ENCODE data around the gene ZIC2. TPM values are rescaled to one million over a fixed set of nuclear protein-coding genes. Genes with fewer than 3 reads are reported as not detected.

ZIC2 gene
- polyA plus RNA-seq, 3 donors = 0.27 to 0.39 (median 0.29) TPM

DNA sequence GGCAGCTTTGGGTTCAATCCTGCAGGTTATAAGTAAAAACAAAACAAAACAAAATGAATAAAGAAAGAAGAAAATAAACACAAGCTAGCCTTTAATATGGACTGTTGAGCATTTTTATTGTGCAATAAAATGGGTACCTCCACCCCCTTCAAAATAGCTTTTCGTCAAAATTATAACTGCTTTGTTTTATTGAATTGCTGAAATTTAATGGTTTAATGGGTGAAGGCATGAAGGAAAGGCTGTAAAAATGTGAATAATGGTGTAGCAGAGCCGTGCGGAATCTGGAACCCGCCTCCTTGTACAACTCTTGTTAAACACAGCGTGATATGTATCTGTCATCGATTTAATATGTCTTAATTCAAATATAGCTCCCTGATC, 7.8 kb upstream of the ZIC2 start:
- no peak for DNase-seq

DNA sequence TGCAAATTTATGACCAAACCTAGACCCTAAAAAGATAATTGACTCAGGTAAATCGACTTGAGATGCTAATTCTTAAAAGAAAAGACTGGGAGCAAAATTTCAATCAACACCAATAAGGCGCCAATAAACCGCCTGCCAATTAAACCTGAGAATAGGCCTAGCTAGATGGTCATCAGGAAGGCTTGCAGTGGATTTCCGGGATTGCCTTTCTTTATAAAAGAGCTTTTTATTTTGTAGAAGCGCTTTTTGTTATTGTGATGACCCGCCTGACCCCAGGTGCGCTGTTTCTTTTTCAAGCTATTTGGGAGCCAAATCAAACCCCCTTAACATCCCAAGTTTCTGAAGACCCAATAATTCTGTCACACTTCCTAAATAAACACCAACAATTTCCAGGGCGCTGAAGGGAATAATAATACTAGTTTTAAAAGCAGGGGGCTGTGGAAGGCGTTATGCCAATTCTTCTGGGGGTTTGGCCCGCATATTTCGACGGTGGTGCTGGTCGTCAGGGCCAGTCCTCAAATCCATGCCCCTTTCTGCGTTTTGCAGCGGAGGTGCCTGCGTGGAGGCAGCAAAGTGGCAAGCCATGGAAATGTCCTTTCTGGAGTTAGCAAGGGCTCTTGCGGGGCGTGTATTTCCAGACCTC, 7.2 kb upstream of the ZIC2 start:
- DNase-seq = no peak

DNA sequence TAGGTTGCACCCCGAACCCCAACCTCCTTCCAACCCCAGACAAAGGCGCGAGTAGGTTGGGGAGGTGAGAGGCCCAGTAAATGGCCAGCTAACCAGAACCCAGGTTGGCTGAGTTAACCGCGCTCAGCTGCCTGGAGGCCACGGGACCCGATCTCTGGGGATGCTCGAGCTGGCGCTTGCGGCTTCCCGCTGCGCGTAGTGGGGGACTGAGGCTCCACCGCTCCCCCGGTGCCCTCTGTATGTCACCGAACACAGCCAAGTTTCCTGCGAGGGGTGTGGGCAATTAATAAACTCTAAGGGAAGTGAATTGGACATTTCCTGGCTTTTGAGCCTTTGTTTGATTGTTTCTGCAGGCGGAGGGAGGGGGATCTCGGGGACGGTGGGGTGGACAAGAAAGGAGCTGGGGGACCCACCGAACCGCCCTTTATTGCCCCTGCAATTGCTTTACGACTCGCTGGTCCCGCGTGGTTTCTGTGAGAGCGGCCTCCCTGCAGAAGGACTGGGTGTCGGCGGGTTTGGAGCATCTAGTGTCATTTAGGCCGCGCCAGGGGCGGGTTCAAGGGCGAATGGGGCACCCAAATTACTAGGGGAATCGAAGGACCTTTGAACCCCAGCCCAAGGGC, 6.5 kb upstream of the ZIC2 start:
- no peak for DNase-seq

DNA sequence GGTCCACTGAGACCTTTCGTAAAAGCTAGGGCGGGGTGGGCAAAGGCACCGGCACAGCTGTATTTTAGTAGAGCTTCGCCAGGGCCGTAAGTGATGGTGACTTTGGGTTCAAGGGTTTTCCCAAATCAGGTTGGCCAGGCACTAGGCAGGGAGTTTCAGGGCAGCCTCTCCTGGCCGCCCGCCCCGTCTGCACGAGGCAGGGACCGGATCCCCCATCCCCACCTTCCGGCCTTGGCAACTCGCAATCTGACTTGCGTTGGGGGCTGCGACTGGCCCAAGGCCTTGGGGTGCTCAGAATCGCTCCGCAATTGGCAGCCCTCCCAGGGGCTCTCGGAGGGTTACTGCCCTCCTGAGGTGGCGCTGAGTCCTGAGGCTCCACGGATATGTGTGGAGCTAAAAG, 6.0 kb upstream of the ZIC2 start:
- no peak for DNase-seq

DNA sequence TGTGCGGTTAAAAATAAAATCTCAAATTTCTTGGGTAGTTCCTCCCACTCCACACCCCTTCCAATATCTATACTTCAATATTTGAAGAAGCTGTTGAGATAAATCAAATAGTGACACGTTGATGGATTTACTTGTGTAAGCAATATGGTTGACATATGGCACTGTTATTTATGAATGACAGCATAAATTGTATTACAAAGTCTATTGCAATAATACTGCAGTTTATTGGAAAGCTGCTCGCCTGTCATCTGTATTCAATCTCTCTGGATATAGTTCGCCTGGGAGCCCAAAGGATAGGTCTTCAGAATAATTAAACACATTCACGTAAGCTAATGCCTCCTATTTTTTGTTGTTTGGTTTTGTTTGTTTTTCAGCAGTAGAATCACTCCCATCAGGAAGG, 5.0 kb upstream of the ZIC2 start:
- no peak for DNase-seq

DNA sequence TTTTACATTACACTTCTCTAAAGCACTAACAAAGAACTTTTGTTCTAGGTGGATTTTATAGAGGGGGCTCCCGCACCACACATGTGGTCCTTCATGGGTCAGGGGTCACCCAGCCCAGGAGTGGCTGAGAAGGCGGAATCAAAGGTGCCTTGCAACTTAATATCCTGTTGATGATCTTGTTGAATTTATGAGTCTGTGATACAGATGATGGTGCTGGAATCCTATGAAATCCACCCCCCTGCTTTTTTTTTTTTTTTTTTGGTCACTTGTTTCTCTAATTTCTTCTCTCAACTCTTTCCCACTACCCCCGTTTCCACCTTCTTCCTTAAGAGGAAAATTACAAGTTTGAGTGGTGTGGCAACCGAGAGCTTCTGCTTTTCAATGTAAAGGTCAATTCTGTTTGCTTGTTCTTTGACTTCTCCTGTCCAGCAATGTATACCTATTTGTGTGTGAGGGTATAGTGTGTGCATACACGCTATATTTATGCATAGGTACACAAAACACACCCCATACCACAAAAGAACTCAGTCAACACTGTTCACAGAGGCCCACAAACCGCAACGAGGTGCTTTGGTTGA, 4.2 kb upstream of the ZIC2 start:
- no peak for DNase-seq

DNA sequence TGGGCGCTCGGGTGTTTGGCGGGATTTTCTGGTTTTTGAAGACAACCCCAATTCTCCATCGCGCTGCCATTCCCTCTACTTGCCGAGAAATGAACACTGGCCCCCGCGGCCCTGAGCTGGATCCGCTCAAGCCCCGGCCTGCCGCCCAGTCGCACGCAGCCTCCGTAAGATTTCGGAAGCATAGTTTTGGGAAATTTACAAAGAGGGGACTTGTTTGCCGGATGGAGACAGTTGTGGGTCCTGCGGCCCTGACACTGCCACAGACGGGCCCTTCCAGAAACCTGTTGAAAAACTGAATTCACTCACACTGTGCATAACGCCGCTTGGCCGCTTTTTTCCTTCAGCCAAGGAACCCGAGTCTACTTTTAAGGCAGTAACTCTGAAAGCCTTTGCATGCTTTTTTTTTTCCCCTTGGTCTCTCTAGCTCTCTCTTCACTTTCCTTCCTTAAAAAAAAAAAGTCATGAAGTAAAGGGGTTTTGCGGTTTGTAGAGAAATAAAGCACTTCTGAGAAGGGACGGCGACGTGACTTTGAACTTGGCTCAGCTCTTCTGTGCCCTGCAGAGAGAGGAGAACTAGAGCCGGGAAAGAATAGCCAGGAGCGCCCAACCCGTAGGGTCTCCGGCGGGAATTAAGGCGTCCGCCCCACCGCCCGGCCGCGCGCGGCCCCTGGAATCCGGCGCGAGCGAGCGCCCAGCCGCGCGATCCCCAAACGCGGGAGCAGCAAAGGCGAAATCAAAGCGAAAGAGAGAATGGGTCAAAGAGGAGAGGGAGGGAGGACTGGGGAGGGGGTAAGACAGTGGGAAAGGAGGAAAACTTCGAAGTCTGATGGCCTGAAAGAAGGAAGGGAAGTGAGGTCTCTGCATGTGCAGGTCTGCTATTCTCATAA, 3.4 kb upstream of the ZIC2 start:
- no peak for DNase-seq

DNA sequence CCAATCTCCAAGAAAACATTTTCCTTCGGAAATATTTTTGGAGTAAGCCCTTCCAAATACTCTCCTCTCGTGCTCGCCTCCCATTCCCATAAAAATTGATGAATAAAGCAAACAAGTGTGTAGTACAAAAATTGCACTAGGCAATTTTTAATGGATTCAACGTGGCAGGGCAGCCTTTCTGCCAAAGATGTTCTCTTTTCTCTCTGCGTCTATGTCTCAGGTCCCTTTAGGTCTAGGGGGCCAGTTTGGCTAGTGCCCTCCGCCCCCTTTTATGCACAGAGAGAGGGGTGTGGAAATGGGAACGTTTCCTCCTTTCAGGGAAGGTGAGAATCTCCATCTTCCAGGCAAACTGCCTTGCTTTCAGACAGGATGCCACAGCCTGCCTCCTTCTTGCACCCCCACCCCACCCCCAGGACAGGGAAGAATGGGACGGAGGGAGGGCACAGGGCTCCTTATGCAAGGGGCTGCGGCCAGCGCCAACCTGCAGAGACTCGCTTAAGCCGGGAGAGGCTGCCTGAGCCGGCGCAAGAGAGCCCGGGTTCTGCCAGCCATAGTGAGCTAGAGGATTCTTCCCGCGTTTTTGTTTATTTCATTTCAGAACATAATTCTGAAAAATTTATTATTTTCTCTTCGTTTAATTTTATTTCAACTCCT, 2.7 kb upstream of the ZIC2 start:
- no peak for DNase-seq

DNA sequence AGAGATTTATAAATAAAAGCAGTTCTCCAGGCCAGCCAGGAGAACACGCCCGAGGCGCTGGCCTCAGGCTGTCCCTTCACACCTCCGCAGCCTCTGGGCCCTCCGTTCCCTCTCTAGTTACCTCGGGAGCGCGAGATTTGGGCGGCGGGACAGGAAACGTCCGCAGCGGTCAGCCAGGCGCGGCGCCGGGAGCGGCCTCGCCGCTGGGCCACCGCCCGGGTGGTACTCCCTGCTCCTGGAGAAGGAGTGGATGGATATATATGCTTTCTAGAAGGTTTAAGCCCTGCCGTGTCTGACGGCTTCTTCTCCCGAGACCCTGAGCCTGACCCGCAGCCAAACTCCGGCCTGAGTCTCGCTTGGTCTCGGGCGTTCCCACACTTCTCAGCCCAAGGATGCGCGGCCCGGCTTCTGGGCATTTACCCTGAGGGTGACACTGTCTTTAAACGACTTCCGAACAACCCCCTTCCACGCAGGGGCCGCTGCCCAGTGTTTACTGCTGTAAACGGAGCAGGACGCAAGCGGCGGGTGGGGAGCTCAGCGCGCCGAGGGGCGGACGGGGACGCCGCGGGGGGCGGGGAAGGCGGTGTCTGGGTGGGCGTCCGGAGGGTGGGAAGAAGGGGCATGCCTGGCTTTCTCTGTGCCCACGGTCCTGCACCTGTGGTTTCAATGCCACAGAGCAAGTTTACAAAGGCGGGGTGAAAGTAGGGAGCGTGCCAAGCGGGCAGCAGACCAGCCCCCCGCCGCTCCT, 2.0 kb upstream of the ZIC2 start:
- no peak for DNase-seq

DNA sequence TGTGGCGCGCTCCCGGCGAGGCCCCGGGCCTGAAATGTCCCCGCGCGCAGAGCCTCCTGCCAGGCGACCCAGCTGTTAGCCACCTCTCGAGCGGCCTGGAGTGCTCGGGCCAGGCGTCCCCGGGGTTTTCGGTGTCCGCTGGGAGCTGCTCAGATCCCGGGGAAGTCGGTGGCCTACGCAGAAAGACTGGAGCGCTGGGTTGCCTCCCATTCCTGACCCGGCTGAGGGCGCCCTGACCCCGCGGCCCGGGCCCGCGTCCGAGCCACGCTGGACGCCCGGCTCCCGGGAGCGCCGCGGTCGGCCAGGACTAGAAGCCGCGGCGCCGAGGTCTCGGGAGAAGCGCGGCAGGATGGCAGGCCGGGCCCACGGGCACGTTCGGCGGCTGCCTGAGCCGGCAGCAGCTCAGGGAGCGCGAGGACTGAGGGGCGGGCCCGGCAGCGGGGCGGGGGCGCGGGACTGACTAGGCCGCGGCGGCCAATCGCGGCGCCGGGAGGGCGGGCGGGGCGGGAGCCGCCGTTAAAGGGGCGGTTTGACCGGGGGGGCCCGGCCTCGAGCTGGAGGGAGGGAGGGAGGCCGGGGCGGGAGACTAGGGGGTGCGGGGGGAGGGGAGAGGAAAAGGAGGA, 1.3 kb upstream of the ZIC2 start:
- no peak for DNase-seq

DNA sequence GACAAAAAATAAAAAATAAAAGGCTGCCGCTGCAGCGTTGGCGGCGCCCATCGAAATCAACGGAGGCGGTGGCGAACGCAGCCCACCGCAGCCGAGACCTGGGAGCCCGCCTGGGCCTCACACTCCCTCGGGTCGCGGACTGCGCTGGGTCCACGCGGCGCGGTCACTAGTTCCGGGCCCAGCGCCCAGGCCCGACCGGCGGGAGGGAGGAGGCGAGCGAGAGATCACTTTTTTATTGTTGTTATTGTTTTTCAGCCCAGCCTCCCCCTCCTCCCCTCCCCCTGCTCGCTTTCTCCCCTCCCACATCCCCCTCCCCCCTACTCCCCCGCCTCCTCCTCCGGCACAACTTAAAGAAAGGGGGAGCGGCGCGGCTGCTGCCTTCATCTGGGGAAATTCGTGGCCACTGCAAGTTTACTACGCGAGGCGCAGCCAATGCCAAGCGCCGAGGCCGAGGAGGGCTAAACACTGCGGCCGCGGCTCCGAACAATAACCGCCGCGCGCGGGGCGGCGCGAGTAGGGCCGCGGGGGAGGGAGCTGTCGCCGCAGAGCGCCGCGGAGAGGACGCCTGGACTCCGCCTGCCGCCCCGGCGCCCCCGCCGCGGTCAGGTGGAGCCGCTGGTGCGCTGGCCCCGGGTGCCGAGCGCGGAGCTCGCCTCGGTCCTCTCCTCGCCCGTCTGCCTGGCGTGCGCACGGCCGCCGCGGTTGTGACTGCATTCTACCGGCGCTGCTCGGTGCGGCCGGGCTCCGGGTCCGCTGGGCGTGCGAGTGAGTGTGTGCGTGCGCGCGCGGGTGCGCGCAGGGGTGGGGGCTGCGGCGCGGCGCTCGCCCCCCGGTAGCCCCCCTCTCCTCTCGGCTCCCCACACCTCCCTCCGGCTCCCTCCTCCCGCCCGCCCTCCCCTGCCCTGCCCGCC, 505 bp upstream of the ZIC2 start:
- no peak for DNase-seq

DNA sequence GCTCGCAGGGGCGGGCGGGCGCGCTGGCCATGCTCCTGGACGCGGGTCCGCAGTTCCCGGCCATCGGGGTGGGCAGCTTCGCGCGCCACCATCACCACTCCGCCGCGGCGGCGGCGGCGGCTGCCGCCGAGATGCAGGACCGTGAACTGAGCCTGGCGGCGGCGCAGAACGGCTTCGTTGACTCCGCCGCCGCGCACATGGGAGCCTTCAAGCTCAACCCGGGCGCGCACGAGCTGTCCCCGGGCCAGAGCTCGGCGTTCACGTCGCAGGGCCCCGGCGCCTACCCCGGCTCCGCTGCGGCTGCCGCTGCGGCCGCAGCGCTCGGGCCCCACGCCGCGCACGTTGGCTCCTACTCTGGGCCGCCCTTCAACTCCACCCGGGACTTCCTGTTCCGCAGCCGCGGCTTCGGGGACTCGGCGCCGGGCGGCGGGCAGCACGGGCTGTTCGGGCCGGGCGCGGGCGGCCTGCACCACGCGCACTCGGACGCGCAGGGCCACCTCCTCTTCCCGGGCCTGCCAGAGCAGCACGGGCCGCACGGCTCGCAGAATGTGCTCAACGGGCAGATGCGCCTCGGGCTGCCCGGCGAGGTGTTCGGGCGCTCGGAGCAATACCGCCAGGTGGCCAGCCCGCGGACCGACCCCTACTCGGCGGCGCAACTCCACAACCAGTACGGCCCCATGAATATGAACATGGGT, 599 bp downstream of the ZIC2 start:
- no peak for DNase-seq

DNA sequence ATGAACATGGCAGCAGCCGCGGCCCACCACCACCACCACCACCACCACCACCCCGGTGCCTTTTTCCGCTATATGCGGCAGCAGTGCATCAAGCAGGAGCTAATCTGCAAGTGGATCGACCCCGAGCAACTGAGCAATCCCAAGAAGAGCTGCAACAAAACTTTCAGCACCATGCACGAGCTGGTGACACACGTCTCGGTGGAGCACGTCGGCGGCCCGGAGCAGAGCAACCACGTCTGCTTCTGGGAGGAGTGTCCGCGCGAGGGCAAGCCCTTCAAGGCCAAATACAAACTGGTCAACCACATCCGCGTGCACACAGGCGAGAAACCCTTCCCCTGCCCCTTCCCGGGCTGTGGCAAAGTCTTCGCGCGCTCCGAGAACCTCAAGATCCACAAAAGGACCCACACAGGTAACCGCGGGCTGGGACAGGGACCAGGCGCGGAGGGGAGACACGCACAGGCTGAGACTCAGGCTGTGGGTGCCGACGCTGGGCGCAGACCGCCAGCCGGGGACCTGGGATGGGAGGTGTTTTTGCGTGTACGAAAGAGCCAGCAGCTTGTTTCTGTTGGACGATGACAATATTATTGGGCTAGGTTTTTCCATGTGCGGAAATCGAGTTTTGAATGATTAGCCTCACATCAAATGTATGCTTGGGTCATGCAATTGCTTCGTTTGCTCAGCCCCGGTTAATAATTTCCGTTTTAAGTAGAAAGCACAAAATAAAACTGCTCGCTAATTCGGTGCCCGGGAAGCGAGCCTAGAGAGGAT, 1.3 kb downstream of the ZIC2 start:
- DNase-seq = no peak

DNA sequence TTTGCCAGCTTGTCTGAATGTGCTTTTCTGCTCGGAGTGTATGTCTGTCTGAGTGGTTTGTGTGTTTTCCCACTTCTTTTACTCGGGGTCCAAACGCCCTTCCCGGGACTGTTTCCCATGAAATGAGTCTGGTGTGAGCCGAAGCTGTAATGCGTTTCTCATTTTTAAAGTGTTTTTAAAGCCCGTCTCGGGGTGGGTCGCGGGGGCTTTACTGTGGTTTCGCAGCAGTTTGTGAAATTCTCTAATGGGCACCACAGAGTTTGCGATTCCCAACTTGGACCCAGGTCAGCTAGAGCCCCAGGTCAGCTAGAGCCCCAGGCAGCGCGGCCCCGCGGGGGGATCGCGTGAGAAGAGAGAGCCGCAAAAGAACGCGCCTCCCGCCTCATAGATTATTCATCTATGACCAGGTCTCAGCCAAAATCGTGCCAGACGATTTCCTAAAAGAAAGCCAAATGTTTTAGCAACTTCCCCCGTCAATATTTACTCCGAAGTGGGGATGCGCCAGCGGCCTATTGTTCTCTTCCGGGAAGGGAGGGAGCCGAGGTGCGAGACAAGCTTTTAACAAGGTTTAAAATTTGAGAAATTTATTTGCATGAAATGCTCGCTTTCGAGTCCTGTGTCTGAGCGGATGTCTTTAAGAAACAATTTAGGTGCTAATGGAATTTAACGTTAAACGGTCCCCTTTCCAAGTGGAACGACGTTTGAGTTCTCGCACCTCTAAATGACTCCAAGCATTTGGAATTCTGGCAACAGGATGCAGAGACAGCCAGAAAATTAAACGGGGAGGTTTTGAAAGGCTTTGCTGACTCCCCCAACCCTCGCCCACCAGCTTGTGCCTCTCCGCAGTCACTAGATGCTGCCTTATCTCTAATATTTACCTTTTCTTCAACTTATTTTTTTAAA, 2.2 kb downstream of the ZIC2 start:
- no peak for DNase-seq

DNA sequence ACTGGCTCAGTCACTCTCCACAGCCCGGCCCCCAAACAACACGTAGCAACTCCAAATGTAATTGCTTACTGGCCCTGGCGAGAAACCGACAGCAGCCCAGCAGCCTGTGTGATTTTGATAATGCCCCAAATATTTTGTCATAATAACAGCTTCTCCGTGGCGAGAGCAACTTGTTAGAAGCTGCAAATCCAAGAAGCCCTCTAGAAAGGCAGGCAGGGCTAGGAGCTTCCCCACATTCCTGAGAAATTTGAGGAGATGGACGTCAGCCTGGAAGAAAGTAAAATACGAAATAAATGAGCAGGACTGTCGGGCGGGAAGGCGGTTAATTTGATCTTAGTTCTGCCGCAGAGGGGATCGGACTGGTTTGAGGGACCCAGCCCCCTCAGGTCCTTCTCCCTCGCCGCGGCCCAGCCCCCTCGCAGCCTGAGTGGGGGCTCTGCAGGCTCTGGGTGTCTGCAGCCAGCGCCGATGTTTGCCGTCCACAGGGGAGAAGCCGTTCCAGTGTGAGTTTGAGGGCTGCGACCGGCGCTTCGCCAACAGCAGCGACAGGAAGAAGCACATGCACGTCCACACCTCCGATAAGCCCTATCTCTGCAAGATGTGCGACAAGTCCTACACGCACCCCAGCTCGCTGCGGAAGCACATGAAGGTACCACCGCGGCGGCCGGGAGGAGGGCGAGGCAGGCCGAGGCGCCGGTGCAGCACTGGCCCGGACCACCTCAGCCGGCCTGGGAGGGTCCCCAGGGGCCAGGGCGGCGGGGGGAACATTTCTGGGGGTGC, 3.1 kb downstream of the ZIC2 start:
- no peak for DNase-seq

DNA sequence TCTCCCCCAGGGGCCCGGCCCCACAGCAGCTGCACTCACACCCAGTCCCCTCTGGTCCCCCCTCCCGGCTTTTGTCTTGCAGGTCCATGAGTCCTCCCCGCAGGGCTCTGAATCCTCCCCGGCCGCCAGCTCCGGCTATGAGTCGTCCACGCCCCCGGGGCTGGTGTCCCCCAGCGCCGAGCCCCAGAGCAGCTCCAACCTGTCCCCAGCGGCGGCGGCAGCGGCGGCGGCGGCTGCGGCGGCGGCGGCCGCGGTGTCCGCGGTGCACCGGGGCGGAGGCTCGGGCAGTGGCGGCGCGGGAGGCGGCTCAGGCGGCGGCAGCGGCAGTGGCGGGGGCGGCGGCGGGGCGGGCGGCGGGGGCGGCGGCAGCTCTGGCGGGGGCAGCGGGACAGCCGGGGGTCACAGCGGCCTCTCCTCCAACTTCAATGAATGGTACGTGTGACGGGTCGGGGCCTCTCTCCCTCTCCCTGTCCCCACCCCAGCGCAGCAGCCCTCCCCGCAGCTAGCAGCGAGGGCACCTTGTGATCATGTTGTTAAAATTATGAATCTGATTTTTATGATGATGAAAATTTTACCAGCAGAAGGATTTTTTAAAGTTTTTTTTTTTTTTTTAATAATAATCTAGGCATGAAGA, 3.8 kb downstream of the ZIC2 start:
- DNase-seq = no peak
